ENCODE measurements around the gene EXOSC5.
A peak's percentile ranks its signal among the peaks of the same experiment; 100 is the strongest.

GRCh38 chr19:41397086-41398049 is at the start of gene EXOSC5, which contains the start of gene BCKDHA:
- no peak for TF ChIP-seq CTCF (IDR thresholded peaks at IDR 0.05)
- no peak for TF ChIP-seq SMC3 (IDR thresholded peaks at IDR 0.05; ENCODE audit: low read depth, low read length)
- no peak for TF ChIP-seq RFX5 (IDR thresholded peaks at IDR 0.05; ENCODE audit: low read length)
- no peak for TF ChIP-seq RAD21 (IDR thresholded peaks at IDR 0.05; ENCODE audit: low read length)
- TF ChIP-seq ZBTB33 (IDR thresholded peaks at IDR 0.05; ENCODE audit: borderline replicate concordance, low read depth), result no peak
- no peak for TF ChIP-seq REST (IDR thresholded peaks at IDR 0.05; ENCODE audit: low read depth, low read length)
- peak; percentile 87 for TF ChIP-seq USF1 (IDR thresholded peaks at IDR 0.05; ENCODE audit: borderline replicate concordance, low read depth)
- no peak for TF ChIP-seq CHD2 (IDR thresholded peaks at IDR 0.05; ENCODE audit: low read length, partially characterized antibody)
- peak; percentile 61 for TF ChIP-seq GABPA (IDR thresholded peaks at IDR 0.05; ENCODE audit: low read depth)
- TF ChIP-seq NFIC (IDR thresholded peaks at IDR 0.05; ENCODE audit: borderline replicate concordance), result peak; percentile 47; the same call in 1 of the 2 replicates

Data from SK-N-SH (cell line).